T1000 (cell line): ENCODE data around the gene TMEM132D.
"Not testable (repeated sequence)": the region's sequence is repeated elsewhere in the genome, so short reads cannot be mapped to it uniquely, and the experiment has no call there.

ENCODE experiments used
- DNase-seq: peaks from one replicate; lab custom pipeline; 2025; ENCODE audit warnings: mixed read lengths; lab: John Stamatoyannopoulos, UW

The TMEM132D gene

DNA sequence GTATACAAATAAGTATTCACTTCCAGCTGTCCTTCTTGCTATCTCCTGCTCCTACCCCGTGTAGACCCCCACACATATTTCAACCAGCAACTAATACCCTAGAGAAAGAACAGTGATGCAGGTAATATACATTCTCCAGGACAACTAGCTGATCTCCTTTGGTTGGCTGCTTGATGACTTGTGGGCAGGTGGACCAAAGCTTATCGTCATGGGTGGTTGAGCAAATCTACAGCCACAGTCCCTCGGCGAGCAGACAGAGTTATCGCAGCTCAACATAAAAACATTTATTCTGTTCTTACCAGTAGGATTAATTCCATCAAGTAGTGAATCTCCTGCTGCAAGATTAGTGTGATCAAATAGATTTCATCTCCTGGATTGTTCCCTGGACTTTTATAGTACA, 314.3 kb downstream of the TMEM132D start:
- no peak for DNase-seq

DNA sequence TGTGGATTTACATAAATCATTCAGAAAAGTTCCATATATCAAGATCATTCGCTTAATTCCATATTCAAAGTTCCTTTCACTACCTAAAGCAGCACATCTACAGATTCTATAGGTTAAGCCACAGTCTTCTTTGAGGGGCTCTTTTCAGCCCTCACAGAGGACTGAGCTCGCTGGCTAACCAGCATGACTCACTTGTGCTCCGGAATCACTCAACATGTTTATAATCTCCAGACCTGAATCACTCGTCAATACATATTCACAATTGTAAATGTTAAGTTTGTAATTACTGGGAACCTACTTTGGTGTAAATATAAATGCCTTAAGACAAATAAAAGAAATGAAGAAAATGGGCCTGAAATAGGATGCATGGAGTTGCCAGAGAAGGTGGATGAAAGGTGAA, 315.7 kb downstream of the TMEM132D start:
- no peak for DNase-seq

DNA sequence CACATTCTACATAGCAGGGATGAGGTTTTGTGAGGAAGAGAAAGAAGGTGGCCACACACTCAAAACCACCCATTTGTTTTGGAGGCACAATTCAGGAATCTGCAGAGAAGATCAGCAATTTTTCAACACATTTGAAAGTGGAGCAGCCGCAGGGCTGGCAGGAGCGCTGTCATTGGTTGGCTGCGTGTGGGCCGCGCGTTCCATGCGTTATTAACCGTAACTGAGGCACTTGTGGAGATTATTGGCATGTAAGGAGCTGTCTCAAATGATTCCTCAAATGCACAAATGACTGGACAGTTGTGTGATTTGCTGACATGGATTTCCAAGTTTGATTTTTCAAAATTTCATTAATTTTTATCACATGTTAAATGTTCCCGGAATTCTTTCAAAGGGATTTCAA, 318.5 kb downstream of the TMEM132D start:
- no peak for DNase-seq

DNA sequence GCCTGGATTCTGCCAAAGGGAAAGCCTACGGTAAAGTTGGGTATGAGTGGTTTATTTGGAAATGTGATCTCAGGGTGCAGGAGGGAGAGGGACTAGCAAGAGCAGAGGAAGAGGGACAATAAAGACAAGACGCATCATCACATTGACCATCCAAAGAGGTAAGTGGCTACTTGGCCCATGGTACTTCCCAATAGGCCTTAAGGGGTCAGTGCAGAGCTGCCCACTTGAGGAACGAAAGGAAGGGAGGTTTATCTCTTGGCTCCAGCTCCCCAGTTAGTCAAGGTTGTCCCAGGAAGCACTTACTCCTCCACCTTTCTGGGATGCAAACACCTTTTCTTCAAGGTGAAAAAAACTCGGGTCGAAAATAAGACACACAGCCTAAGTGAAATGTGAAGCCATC, 323.9 kb downstream of the TMEM132D start:
- no peak for DNase-seq

DNA sequence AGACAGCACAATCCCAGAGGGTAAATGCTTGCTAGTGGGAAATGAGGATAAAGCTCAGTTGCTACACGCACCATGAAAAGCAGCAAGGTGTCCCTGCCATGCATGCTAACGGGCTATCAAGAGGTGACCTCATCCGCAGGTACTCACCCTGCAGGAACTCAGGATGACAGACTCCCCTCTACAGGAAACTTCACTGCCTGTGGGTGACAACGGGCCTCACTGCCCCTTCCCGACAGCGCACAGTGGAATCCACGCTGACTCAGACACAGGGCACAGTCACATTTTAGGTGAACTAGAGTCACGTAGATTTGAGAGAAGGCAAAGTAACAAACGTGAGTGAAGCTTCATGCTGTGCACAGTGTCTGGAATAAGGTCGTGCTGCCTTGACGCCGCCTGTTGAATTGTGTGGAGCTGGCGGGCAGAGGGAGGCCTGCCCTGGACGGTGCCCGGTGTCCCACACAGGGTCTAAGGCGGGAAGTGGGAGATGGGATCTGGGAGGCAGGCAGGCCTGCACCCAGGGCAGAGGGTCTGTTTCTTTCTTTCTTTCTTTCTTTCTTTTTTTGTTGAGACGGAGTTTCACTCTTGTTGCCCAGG, 331.8 kb downstream of the TMEM132D start:
- no peak for DNase-seq

DNA sequence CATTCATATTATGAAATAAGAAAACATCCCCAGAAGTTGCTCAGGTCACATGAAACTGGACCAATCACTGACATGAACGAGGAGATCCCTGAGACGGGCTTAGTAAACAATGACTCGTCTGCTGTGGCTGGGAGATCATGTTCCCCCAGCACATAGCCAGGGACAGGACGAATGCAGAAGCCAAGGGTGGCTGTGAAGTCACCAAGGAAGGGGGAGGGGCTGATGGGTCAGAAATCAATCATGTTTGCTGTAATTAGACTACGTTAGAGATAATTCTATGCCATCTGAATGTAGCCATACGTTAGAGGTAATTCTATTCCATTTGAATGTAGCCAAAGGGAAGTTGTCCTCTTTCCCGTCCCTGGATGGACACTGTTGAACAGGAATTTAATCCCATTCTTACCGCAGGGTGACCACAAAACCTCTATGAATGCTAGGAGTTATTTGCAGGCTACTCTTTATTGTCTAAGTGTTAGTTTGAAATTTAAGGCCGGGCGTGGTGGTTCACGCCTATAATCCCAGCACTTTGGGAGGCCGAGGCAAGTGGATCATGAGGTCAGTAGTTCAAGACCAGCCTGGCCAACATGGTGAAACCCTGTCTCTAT, 332.9 kb downstream of the TMEM132D start:
- no peak for DNase-seq

DNA sequence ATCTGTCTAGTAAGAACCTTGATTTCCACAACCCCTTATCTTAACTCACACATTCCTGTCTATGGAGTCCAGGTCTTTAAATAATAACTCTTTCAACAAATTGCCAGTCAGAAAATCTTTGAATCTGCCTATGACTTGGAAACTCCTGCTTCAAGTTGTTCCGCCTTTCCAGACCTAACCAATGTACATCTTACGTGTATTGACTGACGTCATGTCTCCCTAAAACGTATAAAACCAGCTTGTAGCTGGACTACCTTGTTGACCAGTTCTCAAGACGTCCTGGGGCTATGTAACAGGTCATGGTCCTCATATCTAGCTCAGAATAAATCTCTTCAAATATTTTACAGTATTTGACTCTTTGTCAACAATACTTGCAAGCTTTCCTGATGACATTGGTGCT, 337.0 kb downstream of the TMEM132D start:
- DNase-seq, result no peak

DNA sequence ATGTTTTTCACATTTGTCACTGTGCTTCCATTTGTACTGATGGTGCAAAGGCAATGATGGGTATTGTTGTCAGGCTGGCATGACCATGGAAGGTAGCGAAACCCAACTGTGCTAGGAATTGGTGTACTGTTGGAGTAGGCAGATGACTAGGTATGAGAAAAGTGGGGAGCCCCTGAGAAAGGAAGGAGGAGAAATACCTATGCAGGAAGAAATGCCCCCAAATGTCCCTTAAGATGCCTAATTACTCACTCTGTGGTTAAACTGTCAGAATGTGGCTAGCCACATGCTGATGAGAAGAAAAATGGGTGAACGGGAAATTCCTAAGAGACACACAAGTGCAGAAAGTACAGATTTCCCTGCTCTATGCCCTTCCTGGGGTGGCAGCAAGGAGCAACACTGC, 339.1 kb downstream of the TMEM132D start:
- DNase-seq, result no peak

DNA sequence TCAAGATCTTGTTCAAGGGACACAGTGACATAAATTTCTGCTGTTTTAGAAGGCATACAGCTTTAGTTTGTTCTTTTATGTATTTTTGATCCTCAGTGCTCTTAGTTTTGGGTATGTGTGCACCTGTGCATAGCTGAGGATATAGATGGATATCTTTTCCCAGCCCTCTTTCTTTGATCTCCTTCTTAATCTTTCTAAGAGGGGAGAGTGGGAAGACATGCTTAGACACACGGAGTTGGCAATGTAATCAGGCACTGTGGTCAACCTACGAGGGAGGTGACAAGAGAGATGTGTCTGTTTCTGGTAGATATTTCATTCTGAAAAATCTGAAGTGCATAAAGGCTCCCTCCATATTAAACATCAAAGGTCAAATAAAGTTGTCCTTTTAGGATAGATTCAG, 340.6 kb downstream of the TMEM132D start:
- no peak for DNase-seq

DNA sequence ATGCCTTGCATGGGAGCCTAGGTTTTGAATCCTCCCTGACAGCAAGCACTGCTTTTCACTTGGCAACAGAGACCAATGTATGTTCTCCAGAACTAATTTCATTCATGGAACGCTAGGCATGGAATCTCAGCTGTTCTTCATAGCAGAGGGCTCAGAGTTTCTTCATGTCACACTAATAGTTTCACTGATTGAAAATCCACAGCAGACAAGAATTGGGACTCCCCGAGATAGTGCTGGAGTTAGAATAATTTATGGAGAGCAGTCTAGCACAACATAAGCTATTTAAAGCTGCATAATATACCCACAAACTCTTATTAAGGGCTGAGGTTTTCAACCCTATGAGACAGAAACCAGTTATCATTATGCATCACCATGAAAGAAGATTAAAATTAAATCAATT, 342.5 kb downstream of the TMEM132D start:
- no peak for DNase-seq

DNA sequence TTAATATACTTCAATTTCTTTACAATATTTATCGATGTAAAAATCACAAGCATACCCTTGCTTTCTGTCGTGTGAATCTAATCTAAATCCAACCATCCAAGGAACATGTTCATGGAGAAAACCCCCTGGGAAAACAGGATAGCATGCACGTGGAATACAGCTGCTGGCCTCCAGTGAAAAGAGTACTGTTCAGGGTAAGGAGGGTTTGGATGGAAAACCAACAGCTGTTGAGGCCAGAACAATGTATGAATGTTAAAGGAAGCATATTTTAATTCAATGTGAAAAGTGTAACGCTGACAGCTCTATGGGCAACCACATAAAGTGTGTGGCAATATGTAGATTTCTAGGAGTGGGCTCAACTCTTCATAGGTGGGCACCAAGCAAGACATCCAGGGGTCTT, 344.0 kb downstream of the TMEM132D start:
- DNase-seq, result no peak

DNA sequence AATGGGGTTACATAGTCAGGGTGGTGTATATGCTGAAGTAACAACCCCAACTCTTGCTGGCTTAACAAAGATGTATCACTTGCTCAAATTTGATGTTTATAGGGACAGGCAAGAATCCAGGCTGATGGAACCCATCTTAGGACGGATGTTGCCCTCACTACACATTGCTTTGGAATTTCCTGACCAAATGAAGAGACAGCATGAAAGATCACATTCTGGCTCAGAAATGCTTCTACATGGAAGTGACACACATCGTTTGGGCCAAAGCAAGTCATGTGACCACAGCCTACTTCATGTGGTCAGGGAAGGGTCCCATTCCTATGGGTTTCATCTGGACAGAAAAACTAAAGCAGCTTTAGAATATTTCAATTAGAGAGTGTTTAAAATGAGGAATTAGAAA, 345.8 kb downstream of the TMEM132D start:
- no peak for DNase-seq

DNA sequence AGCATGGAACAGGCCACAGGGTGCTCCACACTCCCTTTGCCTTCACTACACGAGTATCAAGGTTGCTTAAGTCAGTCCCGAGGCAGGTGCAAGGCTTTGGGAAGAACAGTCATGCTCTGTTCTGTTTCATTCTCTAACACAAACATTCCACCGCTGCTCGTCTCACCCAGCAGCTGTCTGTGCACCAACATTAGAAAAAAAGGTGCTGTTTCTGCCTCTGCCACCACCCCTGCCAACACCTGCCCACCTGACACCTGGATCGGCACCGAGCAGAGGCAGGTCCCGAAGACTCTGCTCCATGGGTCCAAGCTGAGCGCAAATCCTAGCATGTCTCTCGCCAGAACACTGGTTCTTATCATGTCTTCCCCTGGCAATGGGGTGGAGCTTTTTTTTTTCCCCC, 347.7 kb downstream of the TMEM132D start:
- DNase-seq, result no peak

DNA sequence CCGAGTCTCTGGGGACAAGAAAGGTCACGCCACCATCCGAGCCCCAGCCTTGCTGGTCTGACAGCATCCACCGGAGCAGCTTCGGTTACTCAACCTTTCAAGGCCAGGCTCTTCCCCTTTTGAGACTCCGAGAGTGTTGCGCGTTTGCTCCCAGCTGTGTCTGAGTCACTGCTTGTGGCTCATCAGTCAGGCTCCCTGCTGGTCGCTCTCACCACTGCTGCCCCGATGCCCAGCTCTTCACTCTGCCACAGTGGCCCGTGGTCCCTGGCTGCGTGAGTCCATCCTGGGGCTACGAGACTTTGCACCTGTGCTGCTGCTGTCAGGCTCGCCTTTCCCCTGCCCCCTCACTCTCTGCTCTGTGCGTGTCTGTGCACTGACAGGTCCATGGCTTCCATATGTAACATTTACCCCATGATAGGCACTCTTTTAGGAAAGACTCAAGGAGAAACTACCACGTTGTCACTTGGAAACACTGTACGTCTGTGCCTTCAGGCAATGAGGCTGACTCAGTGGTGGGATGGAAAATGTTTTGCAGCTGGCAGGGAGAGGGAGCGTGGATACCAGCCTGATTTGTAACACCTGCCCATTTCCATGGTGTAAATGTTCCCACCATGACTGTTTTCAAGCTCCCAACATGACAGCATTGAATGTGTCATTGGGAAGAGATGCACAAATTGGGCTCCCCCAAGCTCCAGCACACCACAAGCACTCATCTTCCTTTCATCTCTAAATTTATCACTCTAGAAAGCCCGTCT, 350.7 kb downstream of the TMEM132D start:
- DNase-seq, result no peak

DNA sequence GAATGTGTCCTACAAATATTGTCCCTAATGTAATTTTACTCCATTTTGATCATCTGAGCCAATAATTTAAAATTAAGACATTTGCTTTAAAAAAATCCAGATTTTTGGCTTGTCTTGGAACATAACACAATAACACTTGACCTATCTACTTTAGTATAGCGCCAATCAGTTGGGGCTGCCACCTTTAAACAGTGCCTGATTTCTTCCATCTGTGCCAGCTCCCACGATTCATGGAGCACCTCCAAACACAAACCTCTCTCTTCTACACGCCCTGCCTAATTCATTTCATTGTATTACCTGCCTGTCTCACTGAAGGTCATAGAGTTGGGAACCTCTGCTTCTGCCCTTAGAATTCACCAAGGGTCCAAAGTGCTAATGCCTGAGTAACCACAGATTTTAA, 352.4 kb downstream of the TMEM132D start:
- DNase-seq, result no peak

DNA sequence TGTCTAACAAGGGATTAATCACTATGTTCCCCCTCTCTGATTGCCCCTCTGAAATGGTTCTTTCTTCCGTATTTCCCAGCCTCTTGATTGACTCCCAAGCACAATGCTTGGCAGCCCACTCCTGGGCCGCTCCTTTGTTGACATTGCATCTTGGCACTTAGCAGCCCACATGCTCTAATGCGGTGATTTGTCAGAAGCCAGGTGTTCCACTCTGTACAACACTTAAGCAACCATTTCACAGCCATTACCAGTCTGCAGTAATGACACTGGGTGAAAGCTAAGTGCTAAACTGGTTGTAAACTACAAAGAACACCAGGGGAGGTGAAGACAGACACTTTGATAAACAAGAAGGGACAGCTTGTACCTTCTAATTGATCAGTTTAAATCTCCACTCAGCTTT, 353.5 kb downstream of the TMEM132D start:
- no peak for DNase-seq

DNA sequence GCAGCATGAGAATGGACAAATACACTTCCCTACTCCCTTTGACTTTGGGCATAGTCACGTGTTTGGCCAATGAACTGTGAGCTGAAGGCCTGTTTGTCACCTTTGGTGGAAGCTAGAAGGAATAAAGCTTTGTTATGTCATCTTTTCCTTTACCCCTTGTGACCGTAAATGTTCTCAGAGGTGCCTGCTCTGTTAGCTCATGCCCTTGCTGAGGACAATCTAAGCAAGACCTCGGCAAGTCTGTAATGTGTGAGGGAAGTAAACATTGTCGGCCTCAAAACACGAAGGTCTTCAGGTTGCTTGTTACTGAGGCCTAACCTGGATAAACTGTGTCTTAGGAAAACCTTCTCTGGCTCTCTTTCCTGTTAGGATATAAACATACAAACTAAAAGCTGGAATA, 354.2 kb downstream of the TMEM132D start:
- DNase-seq, result no peak

DNA sequence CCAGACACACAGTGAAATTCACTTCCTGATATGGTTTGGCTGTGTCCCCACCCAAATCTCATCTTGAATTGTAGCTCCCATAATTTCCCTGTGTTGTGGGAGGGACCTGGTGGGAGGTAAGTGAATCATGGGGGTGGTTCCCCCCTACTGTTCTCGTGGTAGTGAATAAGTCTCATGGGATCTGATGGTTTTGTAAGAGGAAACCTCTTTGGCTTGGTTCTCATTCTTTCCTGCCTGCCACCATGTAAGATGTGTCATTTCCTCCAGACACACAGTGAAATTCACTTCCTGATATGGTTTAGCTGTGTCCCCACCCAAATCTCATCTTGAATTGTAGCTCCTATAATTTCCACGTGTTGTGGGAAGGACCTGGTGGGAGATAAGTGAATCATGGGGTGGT, 354.8 kb downstream of the TMEM132D start:
- not testable (repeated sequence) for DNase-seq

DNA sequence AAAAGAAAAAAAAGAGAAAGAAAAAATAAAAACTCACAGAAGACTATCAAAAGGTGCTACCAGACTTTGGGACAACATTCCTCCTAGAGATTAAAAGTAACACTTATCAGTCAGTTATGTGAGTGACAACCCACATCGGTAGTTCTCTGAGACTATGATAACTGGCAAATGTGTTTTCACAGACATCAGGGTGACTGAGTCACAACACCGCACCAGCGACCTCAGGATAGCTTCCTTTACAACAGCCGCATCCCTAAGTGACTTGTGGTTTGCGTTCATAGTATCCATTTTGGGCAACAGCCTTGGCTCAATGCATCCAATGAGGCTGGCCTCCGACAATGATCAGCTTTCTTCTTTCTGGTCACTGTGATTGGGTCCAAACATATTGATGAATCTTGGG, 359.1 kb downstream of the TMEM132D start:
- DNase-seq, result no peak

DNA sequence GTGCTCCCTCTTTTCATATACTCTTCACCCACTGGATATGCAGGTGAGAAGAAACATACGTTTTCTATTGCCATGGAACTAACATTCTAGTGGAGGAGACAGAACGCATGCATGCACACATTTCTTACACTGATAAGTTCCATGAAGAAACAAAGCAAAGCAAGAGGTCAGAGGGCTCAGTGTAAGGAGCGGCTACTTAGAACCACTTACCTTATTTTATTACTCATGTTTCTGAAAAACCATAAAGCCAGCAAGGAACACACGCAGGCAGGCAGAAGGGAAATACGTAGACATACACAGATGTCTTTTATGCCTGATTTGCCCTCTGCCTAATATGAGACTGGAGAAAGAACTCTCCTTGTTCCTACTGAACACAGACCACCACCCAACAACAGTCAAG, 362.9 kb downstream of the TMEM132D start:
- DNase-seq, result no peak

DNA sequence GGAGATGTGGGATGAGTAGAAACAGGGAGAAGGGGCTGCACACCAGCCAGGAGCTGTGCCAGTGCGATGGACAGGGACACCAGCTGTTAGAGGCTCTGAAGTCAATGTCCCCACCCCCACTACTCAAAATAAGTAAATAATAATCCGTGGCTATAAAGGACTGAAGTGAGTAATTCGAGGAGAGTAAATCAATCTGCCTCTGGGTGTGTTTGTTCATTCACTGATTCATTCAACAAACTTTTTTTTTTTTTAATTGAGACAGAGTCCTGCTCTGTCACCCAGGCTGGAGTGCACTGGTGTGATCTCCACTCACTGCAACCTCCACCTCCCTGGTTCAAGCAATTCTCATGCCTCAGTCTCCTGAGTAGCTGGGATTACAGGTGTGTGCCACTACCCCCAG, 363.6 kb downstream of the TMEM132D start:
- DNase-seq, result no peak

DNA sequence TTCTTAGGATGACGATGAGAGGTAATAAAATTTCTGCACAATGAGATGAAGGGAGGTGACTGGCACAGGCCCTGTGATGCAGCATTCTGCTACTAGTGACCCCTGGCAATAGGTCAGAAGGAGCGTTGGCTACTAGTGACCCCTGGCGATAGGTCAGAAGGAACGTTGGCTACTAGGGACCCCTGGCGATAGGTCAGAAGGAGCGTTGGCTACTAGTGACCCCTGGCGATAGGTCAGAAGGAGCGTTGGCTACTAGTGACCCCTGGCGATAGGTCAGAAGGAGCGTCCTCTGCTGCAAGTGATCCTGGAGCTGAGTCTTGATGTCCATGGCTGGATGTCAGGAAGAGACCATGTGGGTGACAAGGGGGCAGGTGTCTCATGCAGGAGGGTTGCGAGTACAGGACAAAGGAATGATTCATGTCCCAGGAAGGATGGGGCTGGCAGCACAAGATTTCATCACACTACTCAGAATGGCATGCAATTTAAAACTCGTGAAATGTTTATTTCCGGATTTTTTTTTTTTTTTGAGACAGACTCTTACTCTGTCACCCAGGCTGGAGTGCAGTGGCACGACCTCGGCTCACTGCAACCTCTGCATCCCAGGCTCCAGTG, 365.0 kb downstream of the TMEM132D start:
- DNase-seq, result not testable (repeated sequence)

DNA sequence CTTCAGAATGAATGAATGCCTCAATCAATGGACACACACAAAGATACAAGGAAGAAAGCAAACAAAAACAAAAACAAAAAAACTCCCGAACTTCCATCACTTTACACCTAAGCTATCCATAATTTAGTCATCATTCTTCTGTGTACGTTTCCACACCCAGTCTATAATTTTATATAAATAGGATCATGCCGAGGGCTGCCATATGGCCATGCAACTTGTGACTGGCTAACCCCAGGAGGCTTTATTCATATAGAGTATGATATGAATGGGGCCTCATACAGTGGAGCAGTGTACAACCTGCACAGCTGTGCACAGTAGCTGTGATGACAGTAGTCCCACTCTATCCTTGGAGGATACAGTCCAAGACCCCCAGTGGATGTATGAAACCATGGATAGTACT, 365.7 kb downstream of the TMEM132D start:
- no peak for DNase-seq
